Measurements from ENCODE around the gene ZFPM1.

- TF ChIP-seq POLR2A (IDR thresholded peaks at IDR 0.05) (no peak), CTCF (IDR thresholded peaks at IDR 0.05) (no peak), POLR2AphosphoS5 (IDR thresholded peaks at IDR 0.05) (no peak), EP300 (IDR thresholded peaks at IDR 0.05) (no peak)
These were observed 33.3 kb upstream of the ZFPM1 start for GRCh38 chr16:88419790-88420189.
